ENCODE measurements around the gene GRK4. TPM values are rescaled to one million over a fixed set of nuclear protein-coding genes. Genes with fewer than 3 reads are reported as not detected.
"Not testable (repeated sequence)": the region's sequence is repeated elsewhere in the genome, so short reads cannot be mapped to it uniquely, and the experiment has no call there.

GRK4 gene
- total RNA-seq, 1 experiment from 2014 or later, result 4.2 TPM

- no TSS peak for BruUV-seq (replicated peaks)
- H3K79me2 ChIP-seq (ENCODE audit: insufficient read depth, low read length), result peaks cover 36% of the 10 kb centered on the region
- H3K4me3 ChIP-seq (replicated peaks in 1 of 2; ENCODE audit: low read depth in 1 of 2, low read length in 2 of 2), result no peak overlapping the region; a peak in 1 of 4 replicates
- H3K4me2 ChIP-seq (ENCODE audit: low read length), result peak overlapping the region; percentile 74
- peak overlapping the region; percentile 96 for H3K27ac ChIP-seq (ENCODE audit: low read depth, low read length)
- H3K9ac ChIP-seq (ENCODE audit: low read length), result peak overlapping the region; percentile 99
- peaks cover 5% of the 10 kb centered on the region; the same call in 1 of the 2 replicates for H4K20me1 ChIP-seq (ENCODE audit: insufficient read depth)
- RAD21 ChIA-PET (ENCODE audit: low non-redundant PET in 1 of 2, low total read pairs in 2 of 2, uncharacterized antibody in 2 of 2, unreplicated experiment in 2 of 2), result no interaction called here
- DNase-seq (ENCODE audit: low read depth, low spot score), result no peak
- peaks cover 26 to 55% of the 10 kb centered on the region in 2 experiments for H3K36me3 ChIP-seq (ENCODE audit: control insufficient read depth in 1 of 2, insufficient read depth in 2 of 2, low read length in 2 of 2)
- no peak for TF ChIP-seq POLR2AphosphoS5 (IDR thresholded peaks at IDR 0.05; ENCODE audit: low read depth, low read length)
- TF ChIP-seq ZBTB33 (IDR thresholded peaks at IDR 0.05; ENCODE audit: extremely low read depth, insufficient replicate concordance, low read length), result no peak
- no peak for TF ChIP-seq EZH2phosphoT487 (IDR thresholded peaks at IDR 0.05; ENCODE audit: borderline replicate concordance)
- no peak for TF ChIP-seq ATF3 (IDR thresholded peaks at IDR 0.05)
- ATAC-seq, result no peak
- CTCF ChIA-PET, result interaction anchor here (0.9 kb wide), 1 partner anchor 16 kb away, joined by 3 read pairs; no protein-coding TSS in a partner anchor
- peaks cover 24 to 40% of the 10 kb centered on the region in 2 experiments for H3K4me1 ChIP-seq (ENCODE audit: control insufficient read depth in 1 of 2, insufficient read depth in 2 of 2, low read length in 2 of 2)
- H2AFZ ChIP-seq (ENCODE audit: low read depth, low read length, poor library complexity, severe bottlenecking), result no peak overlapping the region
- H3K9me3 ChIP-seq (ENCODE audit: control insufficient read depth in 1 of 2, insufficient read depth in 1 of 2, low read depth in 1 of 2, low read length in 2 of 2), result no peaks in the 10 kb centered on the region
- POLR2A ChIA-PET, result no interaction called here
- no peaks in the 10 kb centered on the region for H3K27me3 ChIP-seq (ENCODE audit: insufficient read depth, low read length)
- intact Hi-C loops (cut with micrococcal nuclease), result no loop called here
- no peaks in the 10 kb centered on the region for H3K9me2 ChIP-seq (ENCODE audit: insufficient read depth)
Observed at GRCh38 chr4:2937986-2938385, 25.4 kb upstream of the GRK4 start.

GRCh38 chr4:2938411-2938810, 25.0 kb upstream of the GRK4 start:
- BruUV-seq (replicated peaks); ATAC-seq; H3K9ac ChIP-seq (ENCODE audit: low read length); H3K4me3 ChIP-seq (replicated peaks in 1 of 2; ENCODE audit: low read depth in 1 of 2, low read length in 2 of 2); H3K9me2 ChIP-seq (ENCODE audit: insufficient read depth); H2AFZ ChIP-seq (ENCODE audit: low read depth, low read length, poor library complexity, severe bottlenecking); RAD21 ChIA-PET (ENCODE audit: low non-redundant PET in 1 of 2, low total read pairs in 2 of 2, uncharacterized antibody in 2 of 2, unreplicated experiment in 2 of 2); POLR2A ChIA-PET; DNase-seq (ENCODE audit: low read depth, low spot score); intact Hi-C loops (cut with micrococcal nuclease); H3K4me2 ChIP-seq (ENCODE audit: low read length); H4K20me1 ChIP-seq (ENCODE audit: insufficient read depth); H3K27me3 ChIP-seq (ENCODE audit: insufficient read depth, low read length); H3K9me3 ChIP-seq (ENCODE audit: control insufficient read depth in 1 of 2, insufficient read depth in 1 of 2, low read depth in 1 of 2, low read length in 2 of 2): not testable (repeated sequence)
- H3K4me1 ChIP-seq (ENCODE audit: control insufficient read depth in 1 of 2, insufficient read depth in 2 of 2, low read length in 2 of 2), result peaks cover 24 to 36% of the 10 kb centered on the region in 2 experiments
- peaks cover 33% of the 10 kb centered on the region for H3K79me2 ChIP-seq (ENCODE audit: insufficient read depth, low read length)
- H3K36me3 ChIP-seq (ENCODE audit: control insufficient read depth in 1 of 2, insufficient read depth in 2 of 2, low read length in 2 of 2), result peaks cover 29 to 56% of the 10 kb centered on the region in 2 experiments
- CTCF ChIA-PET, result interaction anchor here (0.9 kb wide), 1 partner anchor 15 kb away, joined by 3 read pairs; no protein-coding TSS in a partner anchor
- peak overlapping the region; percentile 27; the same call in 1 of the 2 replicates for H3K27ac ChIP-seq (ENCODE audit: low read depth, low read length)
